ENCODE data around the gene ZNF804A. TPM values are rescaled to one million over a fixed set of nuclear protein-coding genes. Genes with fewer than 3 reads are reported as not detected.

Gene ZNF804A
- total RNA-seq, 1 experiment from 2014 or later = 3.4 TPM

DNA sequence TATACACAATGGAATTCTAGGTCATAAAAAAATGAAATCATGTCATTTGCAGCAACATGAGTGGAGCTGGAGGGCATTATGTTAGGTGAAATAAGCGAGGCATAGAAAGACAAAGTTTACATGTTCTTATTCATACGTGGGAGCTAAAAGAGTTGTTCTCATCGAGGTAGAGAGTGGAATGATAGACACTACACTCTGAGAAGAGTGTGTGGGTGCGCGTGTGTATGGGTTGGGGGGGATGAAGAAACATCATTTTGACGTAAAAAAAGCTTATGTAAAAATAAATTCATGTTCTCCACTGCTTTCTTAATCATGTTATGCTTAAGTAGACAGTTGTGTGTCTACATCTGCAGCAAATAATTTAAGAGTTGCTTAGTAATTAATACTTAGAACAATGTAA, 123.6 kb downstream of the ZNF804A start:
- Histone ChIP-seq H3K4me1 (ENCODE audit: insufficient read depth, low read length, poor library complexity, severe bottlenecking) (no peaks in the 10 kb centered on the region), H3K4me3 (ENCODE audit: low read depth, low read length, poor library complexity, severe bottlenecking) (no peak overlapping the region), H3K36me3 (ENCODE audit: insufficient read depth, low read length, poor library complexity, severe bottlenecking) (no peaks in the 10 kb centered on the region), H3K9me3 (ENCODE audit: low read depth, low read length, poor library complexity, severe bottlenecking) (peaks cover 9% of the 10 kb centered on the region), H3K27me3 (replicated peaks; ENCODE audit: insufficient read depth, low read depth, low read length, poor library complexity) (no peaks in the 10 kb centered on the region), H3K27ac (ENCODE audit: low read depth, low read length, poor library complexity, severe bottlenecking) (no peak overlapping the region)
- BruUV-seq (replicated peaks) = no TSS peak
- no peak for DNase-seq (ENCODE audit: low spot score)
- POLR2A ChIA-PET (ENCODE audit: low non-redundant PET) = no interaction called here
- TF ChIP-seq, protein P1, sequence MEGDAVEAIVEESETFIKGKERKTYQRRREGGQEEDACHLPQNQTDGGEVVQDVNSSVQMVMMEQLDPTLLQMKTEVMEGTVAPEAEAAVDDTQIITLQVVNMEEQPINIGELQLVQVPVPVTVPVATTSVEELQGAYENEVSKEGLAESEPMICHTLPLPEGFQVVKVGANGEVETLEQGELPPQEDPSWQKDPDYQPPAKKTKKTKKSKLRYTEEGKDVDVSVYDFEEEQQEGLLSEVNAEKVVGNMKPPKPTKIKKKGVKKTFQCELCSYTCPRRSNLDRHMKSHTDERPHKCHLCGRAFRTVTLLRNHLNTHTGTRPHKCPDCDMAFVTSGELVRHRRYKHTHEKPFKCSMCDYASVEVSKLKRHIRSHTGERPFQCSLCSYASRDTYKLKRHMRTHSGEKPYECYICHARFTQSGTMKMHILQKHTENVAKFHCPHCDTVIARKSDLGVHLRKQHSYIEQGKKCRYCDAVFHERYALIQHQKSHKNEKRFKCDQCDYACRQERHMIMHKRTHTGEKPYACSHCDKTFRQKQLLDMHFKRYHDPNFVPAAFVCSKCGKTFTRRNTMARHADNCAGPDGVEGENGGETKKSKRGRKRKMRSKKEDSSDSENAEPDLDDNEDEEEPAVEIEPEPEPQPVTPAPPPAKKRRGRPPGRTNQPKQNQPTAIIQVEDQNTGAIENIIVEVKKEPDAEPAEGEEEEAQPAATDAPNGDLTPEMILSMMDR (conservative IDR thresholded peaks at IDR 0.05; ENCODE audit: low read depth, low read length) = no peak
- TF ChIP-seq EZH2 (IDR thresholded peaks at IDR 0.05; ENCODE audit: borderline replicate concordance, low read depth, low read length, poor library complexity, severe bottlenecking) = no peak
- CTCF ChIA-PET = no interaction called here
- intact Hi-C loops (cut with micrococcal nuclease; ENCODE audit: unreplicated experiment) = no loop called here

DNA sequence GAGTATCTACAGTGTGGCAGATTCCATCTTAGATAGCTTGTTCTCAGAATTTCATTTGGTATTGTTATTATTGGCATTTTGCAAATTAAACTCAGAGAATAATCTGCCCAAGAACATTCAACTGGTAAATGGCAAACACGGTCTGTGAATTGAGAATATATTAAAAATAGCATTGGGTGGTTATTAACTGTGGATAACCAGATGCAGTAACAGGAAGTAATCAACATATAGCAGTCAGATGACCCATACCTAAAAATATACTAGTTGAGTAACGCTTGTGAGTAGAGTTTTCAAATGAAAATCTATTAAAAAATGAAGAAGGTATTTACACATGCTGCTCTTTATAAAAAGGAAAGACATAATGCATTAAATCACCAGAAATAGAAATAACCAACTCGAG, 129.5 kb downstream of the ZNF804A start:
- intact Hi-C loops (cut with micrococcal nuclease; ENCODE audit: unreplicated experiment) = no loop called here
- no peaks in the 10 kb centered on the region for H3K27me3 ChIP-seq (replicated peaks; ENCODE audit: insufficient read depth, low read depth, low read length, poor library complexity)
- no TSS peak for BruUV-seq (replicated peaks)
- no peaks in the 10 kb centered on the region for H3K4me1 ChIP-seq (ENCODE audit: insufficient read depth, low read length, poor library complexity, severe bottlenecking)
- POLR2A ChIA-PET (ENCODE audit: low non-redundant PET) = no interaction called here
- no peaks in the 10 kb centered on the region for H3K36me3 ChIP-seq (ENCODE audit: insufficient read depth, low read length, poor library complexity, severe bottlenecking)
- CTCF ChIA-PET = no interaction called here
- no peak for DNase-seq (ENCODE audit: low spot score)
- H3K9me3 ChIP-seq (ENCODE audit: low read depth, low read length, poor library complexity, severe bottlenecking) = no peaks in the 10 kb centered on the region
- TF ChIP-seq, protein P1 (conservative IDR thresholded peaks at IDR 0.05; ENCODE audit: low read depth, low read length) = no peak
- no peak for TF ChIP-seq EZH2 (IDR thresholded peaks at IDR 0.05; ENCODE audit: borderline replicate concordance, low read depth, low read length, poor library complexity, severe bottlenecking)
- H3K4me3 ChIP-seq (ENCODE audit: low read depth, low read length, poor library complexity, severe bottlenecking) = no peak overlapping the region
- no peak overlapping the region for H3K27ac ChIP-seq (ENCODE audit: low read depth, low read length, poor library complexity, severe bottlenecking)

DNA sequence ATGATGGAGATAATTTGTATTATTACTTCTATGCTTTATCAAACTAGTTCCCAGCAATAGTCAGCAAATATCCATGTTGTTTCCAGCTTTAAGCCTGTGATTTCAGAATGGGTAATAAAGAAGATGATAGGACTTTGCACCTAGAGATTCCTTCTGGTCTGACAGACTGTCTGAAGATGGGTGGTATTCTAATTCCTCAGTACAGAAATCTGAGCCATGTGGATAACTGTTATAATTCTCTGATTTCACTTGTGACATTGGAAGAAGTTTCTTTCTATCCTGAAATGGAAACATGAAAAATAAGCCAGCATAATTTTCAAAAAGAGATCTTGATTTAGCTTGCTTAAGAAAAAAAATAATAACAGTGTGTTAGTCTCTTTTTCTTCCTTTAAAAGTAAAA, 130.1 kb downstream of the ZNF804A start:
- H3K9me3 ChIP-seq (ENCODE audit: low read depth, low read length, poor library complexity, severe bottlenecking) = no peaks in the 10 kb centered on the region
- H3K4me3 ChIP-seq (ENCODE audit: low read depth, low read length, poor library complexity, severe bottlenecking) = no peak overlapping the region
- ChIA-PET POLR2A (ENCODE audit: low non-redundant PET) (no interaction called here), CTCF (interaction anchor here (0.7 kb wide), 1 partner anchor 97 kb away, joined by 4 read pairs; no protein-coding TSS in a partner anchor)
- TF ChIP-seq, protein P1 (conservative IDR thresholded peaks at IDR 0.05; ENCODE audit: low read depth, low read length) = no peak
- TF ChIP-seq EZH2 (IDR thresholded peaks at IDR 0.05; ENCODE audit: borderline replicate concordance, low read depth, low read length, poor library complexity, severe bottlenecking) = no peak
- intact Hi-C loops (cut with micrococcal nuclease; ENCODE audit: unreplicated experiment) = no loop called here
- no peak overlapping the region for H3K27ac ChIP-seq (ENCODE audit: low read depth, low read length, poor library complexity, severe bottlenecking)
- no peaks in the 10 kb centered on the region for H3K36me3 ChIP-seq (ENCODE audit: insufficient read depth, low read length, poor library complexity, severe bottlenecking)
- H3K27me3 ChIP-seq (replicated peaks; ENCODE audit: insufficient read depth, low read depth, low read length, poor library complexity) = no peaks in the 10 kb centered on the region
- no peaks in the 10 kb centered on the region for H3K4me1 ChIP-seq (ENCODE audit: insufficient read depth, low read length, poor library complexity, severe bottlenecking)
- BruUV-seq (replicated peaks) = no TSS peak
- no peak for DNase-seq (ENCODE audit: low spot score)
